Stimulated activated CD4-positive, alpha-beta T cell treated with anti-CD3 and anti-CD28 coated beads, Interleukin-2, amount 100 ng/mL, for 48 hours (primary cell): ENCODE measurements around the gene EGFR.

Source experiments
- DNase-seq, 2 donors: peaks; one replicate each; pipeline ENCODE4 v3.0.0-alpha.2; 2020

Gene EGFR

DNA sequence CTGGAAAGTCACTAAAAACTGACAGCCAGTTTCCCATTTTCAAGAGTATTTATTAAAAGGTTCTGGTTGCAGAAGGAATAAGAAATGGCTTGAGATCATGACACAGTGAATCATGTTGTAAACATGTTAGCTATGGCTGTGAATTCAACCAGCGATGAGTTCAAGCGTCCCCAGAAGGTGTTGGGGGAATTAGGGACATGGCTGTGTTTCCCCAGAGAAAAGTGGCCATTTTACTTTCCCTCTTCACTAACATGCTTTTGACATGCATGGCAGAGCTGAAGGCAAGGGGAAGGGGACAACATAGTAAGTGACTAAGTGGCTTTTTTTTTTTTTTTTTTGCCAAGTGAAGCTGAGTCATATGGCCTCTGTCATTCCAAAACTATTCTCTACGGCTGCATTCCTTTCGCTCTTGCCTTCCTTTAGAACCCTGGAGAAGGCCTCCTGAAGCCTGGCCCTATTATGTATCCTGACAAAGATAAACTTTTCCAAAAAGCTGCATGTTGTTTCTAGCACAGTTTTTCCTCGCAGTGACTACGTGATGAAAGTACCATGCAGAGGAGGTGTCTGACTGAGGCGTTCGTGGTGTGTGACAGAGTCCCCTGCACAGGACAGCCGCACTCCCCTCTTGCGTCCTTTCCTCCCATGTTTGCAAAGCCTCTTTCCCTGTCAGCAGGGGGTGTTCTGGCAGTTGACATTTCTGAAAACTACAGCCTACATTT, 46.9 kb downstream of the EGFR start:
- DNase-seq: no peak

GRCh38 chr7:55066524-55066923, 47.7 kb downstream of the EGFR start:
- DNase-seq: no peak

DNA sequence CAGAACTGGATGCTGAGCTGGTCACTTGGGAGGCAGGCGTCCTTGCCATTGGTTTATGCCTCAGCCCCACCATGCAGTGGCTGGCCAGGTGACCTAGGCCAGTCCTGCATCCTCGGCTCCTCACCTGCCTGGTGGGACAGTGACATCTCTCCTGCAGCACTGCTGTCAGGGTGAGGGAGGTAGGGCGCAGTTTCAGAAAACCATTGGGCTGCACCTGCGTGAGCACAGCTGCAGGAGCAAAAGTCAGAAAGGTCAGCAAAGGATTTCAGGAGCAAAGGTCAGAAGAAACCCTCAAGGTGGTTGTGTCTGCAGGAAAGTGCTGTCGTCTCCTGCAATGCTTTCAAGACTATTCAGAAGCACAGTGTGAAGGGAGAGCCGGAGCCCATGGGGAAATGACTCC, 48.1 kb downstream of the EGFR start:
- no peak for DNase-seq

DNA sequence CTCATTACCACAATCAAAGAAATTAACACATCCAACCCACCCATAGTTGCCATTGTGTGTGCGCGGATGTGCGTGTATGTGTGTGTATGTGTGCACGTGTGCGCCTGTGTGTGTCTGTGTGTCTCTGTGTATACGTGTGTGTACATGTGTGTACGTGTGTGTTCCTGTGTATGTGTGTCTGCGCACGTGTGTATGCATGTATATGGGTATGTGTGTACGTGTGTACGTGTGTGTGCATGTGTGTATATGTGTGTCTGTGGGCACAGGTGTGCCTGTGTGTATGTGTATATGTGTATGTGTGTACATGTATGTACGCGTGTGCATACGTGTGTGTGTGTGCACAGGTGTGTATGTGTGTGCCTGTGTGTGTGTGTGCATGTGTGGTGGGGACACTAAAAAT, 48.9 kb downstream of the EGFR start:
- no peak for DNase-seq

- no peak for DNase-seq
Observed at GRCh38 chr7:55069271-55069792, 50.5 kb downstream of the EGFR start.

DNA sequence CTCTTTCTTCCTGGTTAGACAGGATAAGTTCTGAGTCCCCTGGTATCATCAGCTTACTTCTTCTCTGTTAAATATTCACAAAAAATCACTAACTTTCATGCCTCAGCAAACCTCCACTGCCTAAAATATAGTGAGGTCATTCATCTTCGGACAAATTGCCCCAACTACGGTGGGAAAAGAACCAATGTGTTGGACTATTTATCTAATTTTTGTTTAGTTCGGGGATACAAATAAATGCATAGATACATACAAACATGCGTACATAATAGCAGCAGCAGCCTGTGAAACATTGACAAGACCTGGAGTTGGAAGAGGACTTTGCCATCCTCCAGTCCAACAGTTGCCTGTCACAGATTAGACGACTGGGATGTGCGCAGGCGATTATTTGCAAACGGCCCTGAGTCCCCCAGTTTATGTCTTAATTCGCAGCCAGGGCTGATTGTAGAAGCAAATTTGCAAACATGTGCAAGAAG, 51.5 kb downstream of the EGFR start:
- no peak for DNase-seq

- no peak for DNase-seq
Observed at GRCh38 chr7:55070854-55071253, 52.0 kb downstream of the EGFR start.

DNA sequence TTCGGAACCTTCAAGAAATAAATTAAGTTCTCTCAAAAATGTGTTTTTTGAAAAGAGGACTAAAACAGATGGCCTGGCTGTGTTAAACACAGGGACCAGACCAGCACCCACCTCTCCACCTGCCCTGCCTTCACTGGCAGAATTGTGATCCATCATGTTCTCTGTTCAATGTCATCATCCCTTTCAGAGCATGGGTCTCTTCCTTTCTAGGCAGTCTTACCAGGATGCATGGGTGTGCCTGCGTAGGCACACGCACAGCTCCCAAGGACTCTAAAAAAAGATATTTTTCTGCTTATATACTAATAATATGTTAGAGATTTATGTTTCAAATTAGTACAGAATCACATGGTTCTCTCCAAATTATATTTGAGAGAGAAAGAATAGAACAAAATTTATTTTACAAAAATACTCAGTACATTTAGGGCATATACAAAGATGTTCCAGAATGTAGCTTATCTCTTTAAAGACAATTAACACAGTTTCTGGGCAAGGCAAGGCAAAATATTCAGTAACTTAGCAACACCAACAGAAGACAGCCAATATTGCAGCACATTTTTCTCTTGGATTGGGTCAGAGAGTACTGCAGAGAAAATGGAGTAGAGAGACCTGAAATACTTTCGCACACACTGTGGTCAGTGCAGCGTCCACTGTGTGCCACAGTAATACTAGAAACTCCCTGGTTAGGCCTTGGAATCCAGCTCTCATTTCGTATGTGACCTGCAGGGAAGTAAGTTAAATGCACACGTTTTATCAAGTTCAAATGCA, 52.8 kb downstream of the EGFR start:
- DNase-seq: no peak

GRCh38 chr7:55072251-55072650, 53.4 kb downstream of the EGFR start:
- DNase-seq: no peak

GRCh38 chr7:55073051-55073511, 54.3 kb downstream of the EGFR start:
- DNase-seq: no peak

DNA sequence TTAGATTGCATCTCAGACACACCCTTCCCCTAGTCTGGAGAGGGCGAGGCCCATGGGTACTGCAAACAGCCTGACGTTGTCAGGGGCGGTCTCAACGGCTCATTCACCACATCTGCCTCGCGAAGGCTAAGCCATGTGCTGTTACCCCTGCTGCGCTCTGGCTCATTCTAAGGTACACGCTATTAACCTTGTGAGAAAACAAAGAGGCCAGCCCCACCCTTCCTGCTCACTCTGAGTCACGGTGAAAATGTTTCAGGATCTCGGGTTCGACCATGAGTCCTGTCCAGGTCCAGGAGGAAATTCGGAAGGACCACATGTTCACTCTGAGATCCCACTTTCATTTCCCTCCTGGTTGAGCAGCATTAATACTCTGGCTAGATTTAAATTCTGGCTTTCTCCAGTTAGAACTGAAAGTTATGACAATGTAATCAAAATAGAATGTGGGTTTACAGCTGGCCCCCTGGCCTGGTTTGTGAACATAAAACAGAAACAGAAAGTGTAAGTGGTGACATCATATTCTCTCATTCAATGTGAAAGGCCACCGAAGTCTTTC, 55.2 kb downstream of the EGFR start:
- no peak for DNase-seq

DNA sequence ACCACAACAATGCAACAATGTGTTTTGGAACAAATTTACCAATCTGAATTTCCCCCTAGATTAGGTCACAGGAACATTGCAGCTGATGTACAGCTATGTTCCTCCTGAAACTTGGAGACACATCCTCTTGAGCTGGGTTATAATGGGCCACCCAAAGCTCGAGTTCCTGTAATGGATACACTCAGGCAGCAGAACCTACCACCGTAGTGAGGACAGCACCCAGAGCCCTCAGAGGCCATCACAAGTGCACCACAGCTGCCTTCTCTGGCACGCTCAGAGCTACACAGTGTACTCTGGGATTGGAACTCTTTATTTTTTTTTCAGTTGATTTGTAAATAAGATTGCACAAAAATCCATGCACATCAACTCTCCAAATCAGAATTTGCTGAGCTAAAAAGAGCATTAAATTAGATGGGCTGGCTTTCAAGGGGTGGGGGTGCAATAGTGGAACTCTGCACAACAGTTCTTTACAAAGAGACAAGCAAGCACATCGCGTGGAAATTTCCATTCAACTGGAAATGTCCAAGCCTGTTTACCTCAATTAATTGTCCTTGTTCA, 56.7 kb downstream of the EGFR start:
- DNase-seq: no peak

- no peak for DNase-seq
Observed at GRCh38 chr7:55077561-55078410, 59.0 kb downstream of the EGFR start.

GRCh38 chr7:55078465-55079372, 59.9 kb downstream of the EGFR start:
- no peak for DNase-seq

DNA sequence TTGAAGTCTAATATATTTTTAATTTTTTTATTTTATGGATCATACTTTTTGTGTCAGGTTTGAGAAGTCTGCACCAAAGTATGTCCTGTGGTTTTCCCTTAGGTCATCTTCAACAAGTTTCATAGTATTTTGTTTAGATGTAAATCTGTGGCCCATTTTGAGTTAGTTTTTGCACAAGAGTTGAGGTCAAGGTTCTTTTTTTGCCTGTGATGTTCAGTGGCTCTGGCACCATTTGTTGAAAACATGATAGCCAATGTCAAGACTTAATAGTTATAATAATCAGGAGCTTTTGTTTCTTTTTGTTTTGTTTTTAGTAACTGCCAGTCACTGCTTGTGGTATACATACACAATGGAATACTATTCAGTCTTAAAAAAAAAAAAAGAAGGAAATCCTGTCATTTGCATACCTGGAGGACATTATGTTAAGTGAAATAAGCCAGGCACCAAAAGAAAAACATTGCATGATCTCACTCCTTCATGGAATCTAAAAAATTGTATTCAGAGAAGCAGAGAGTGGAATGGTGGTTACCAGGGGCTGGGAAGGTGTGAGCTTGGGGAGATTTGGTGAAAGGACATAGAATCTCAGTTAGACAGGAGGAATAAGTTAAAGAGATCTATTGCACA, 61.3 kb downstream of the EGFR start:
- DNase-seq: no peak

DNA sequence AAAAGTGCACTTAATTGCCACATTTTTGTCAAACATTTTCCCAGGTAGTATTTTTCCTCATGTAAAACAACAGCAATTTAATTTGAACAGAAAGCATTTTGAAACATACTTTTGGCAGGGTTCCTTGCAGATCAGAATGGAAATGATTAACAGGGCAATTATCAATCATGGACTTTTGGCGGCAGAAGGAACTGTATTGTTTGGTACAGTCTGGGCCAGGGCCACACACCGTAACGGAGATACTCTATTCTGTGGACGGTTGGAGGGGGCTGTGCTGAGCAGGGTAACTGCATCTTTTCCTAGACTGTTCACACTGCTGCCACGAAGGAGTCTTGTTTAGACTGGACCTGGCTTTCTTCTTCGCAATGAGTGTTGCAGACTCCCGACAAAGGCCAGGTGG, 62.3 kb downstream of the EGFR start:
- DNase-seq: no peak

GRCh38 chr7:55081472-55082227, 62.8 kb downstream of the EGFR start:
- no peak for DNase-seq

GRCh38 chr7:55082228-55082603, 63.4 kb downstream of the EGFR start:
- DNase-seq: no peak

DNA sequence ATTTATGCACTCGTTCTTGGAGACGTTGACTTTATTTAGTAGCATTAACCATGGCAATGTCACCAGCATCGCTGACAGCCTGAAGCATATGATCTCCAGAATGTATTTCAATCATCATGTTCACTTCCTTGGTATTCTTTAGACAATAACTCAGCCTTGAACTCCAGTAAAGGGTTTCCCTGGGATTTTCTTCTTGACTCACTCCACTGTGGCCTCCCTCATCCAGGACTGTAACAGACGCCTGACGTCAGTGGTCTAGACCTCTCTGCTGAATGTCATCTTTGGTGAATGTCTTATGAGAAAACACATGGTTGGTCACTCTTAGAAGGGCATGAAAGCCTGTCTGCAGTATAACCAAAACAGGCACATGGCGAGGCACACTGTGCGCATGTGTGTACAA, 64.4 kb downstream of the EGFR start:
- no peak for DNase-seq

DNA sequence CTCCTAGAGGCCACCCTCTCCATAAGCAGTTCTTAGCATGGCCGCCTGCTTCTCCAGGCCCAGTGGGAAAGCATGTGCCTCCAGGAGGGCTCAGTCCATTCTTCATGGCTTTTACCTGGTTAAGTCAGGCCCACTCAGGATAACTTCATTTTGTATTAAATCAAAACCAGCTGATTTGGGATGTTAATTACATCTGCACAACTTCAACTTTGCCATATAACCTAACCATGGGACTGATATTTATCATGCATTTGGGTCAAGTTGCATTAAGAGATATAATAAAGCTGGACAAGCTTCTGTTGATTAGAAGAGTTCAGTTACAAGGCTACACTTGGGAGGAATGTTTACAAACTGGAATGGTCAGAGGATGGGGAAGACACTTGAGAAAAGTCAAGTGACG, 65.5 kb downstream of the EGFR start:
- DNase-seq: no peak
